Measurements from ENCODE around the gene TMA7B.

DNA sequence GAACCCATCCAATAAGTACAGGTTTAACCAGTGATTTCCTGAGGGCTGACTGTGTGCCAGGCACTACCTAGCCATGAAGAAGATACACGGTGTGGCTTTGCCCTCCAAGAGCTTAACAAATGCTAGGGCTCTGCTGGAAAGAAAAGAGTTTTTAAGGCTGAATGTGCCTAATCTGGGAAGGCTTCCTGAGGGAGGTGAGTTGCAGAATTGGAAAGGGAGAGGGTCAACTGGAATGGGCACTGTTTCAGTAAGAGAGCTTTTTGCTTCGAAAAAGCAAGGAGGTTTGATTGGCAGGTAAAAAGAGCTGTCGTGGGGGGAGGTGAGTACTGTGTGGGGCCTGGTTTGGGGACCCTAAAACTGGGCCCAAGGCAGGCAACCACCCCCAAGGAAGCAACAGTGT, 37.2 kb downstream of the TMA7B start:
- TF ChIP-seq, protein P1, sequence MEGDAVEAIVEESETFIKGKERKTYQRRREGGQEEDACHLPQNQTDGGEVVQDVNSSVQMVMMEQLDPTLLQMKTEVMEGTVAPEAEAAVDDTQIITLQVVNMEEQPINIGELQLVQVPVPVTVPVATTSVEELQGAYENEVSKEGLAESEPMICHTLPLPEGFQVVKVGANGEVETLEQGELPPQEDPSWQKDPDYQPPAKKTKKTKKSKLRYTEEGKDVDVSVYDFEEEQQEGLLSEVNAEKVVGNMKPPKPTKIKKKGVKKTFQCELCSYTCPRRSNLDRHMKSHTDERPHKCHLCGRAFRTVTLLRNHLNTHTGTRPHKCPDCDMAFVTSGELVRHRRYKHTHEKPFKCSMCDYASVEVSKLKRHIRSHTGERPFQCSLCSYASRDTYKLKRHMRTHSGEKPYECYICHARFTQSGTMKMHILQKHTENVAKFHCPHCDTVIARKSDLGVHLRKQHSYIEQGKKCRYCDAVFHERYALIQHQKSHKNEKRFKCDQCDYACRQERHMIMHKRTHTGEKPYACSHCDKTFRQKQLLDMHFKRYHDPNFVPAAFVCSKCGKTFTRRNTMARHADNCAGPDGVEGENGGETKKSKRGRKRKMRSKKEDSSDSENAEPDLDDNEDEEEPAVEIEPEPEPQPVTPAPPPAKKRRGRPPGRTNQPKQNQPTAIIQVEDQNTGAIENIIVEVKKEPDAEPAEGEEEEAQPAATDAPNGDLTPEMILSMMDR (IDR thresholded peaks at IDR 0.05 in 8 of 11, conservative IDR thresholded peaks at IDR 0.05 in 3 of 11) = no peak
- TF ChIP-seq POLR2A (IDR thresholded peaks at IDR 0.05) (no peak), POLR2AphosphoS5 (IDR thresholded peaks at IDR 0.05) (no peak)
